ENCODE measurements around the gene NXNL2.

NXNL2 gene

GRCh38 chr9:88531920-88532698 lies 2.9 kb upstream of the NXNL2 start:
- in situ Hi-C loops (cut with HindIII; ENCODE audit: low sequenced_read_pairs): no loop called here

GRCh38 chr9:88533951-88534455 lies 975 bp upstream of the NXNL2 start:
- in situ Hi-C loops (cut with HindIII; ENCODE audit: low sequenced_read_pairs): no loop called here

- in situ Hi-C loops (cut with HindIII; ENCODE audit: low sequenced_read_pairs): no loop called here
Observed at GRCh38 chr9:88535226-88536022, 446 bp downstream of the NXNL2 start.

GRCh38 chr9:88536023-88536324 lies 996 bp downstream of the NXNL2 start:
- in situ Hi-C loops (cut with HindIII; ENCODE audit: low sequenced_read_pairs): no loop called here

- in situ Hi-C loops (cut with HindIII; ENCODE audit: low sequenced_read_pairs): no loop called here
Observed at GRCh38 chr9:88536951-88537760, 2.2 kb downstream of the NXNL2 start.

GRCh38 chr9:88537761-88538091 lies 2.7 kb downstream of the NXNL2 start:
- in situ Hi-C loops (cut with HindIII; ENCODE audit: low sequenced_read_pairs): no loop called here

- in situ Hi-C loops (cut with HindIII; ENCODE audit: low sequenced_read_pairs): no loop called here
Observed at GRCh38 chr9:88538311-88539085, 3.5 kb downstream of the NXNL2 start.

GRCh38 chr9:88539246-88539645 lies 4.3 kb downstream of the NXNL2 start:
- in situ Hi-C loops (cut with HindIII; ENCODE audit: low sequenced_read_pairs): no loop called here

- in situ Hi-C loops (cut with HindIII; ENCODE audit: low sequenced_read_pairs): no loop called here
Observed at GRCh38 chr9:88540251-88540763, 5.3 kb downstream of the NXNL2 start.

- in situ Hi-C loops (cut with HindIII; ENCODE audit: low sequenced_read_pairs): no loop called here
Observed at GRCh38 chr9:88544245-88544644, 9.3 kb downstream of the NXNL2 start.

GRCh38 chr9:88551546-88552137 lies 16.7 kb downstream of the NXNL2 start:
- in situ Hi-C loops (cut with HindIII; ENCODE audit: low sequenced_read_pairs): no loop called here

GRCh38 chr9:88553350-88553749 lies 18.4 kb downstream of the NXNL2 start:
- in situ Hi-C loops (cut with HindIII; ENCODE audit: low sequenced_read_pairs): no loop called here

GRCh38 chr9:88555268-88555980 lies 20.4 kb downstream of the NXNL2 start:
- in situ Hi-C loops (cut with HindIII; ENCODE audit: low sequenced_read_pairs): no loop called here

GRCh38 chr9:88559661-88560060 lies 24.7 kb downstream of the NXNL2 start:
- in situ Hi-C loops (cut with HindIII; ENCODE audit: low sequenced_read_pairs): no loop called here

GRCh38 chr9:88567870-88568269 lies 32.9 kb downstream of the NXNL2 start:
- in situ Hi-C loops (cut with HindIII; ENCODE audit: low sequenced_read_pairs): no loop called here

GRCh38 chr9:88571419-88571818 lies 36.4 kb downstream of the NXNL2 start:
- in situ Hi-C loops (cut with HindIII; ENCODE audit: low sequenced_read_pairs): no loop called here

GRCh38 chr9:88572684-88573083 lies 37.7 kb downstream of the NXNL2 start:
- in situ Hi-C loops (cut with HindIII; ENCODE audit: low sequenced_read_pairs): no loop called here

- in situ Hi-C loops (cut with HindIII; ENCODE audit: low sequenced_read_pairs): no loop called here
Observed at GRCh38 chr9:88574953-88575352, 40.0 kb downstream of the NXNL2 start.

Data from DLD1 (cell line).